Measurements from ENCODE around the gene SLC22A17. TPM values are rescaled to one million over a fixed set of nuclear protein-coding genes. Genes with fewer than 3 reads are reported as not detected.

The SLC22A17 gene
- total RNA-seq, 4 donors from 2014 or later, result 22.7 to 36.4 (median 30.4) TPM

GRCh38 chr14:23379366-23380196 is 26.9 kb upstream of the SLC22A17 start:
- Histone ChIP-seq H3K27me3 (peaks cover 21% of the 10 kb centered on the region), H3K4me3 (no peak overlapping the region), H3K9me3 (no peaks in the 10 kb centered on the region), H3K4me1 (peaks cover 0 to 8% (median 3%) of the 10 kb centered on the region in 3 donors), H3K36me3 (no peaks in the 10 kb centered on the region), H3K27ac (no peak overlapping the region)
- ATAC-seq, result peak; percentile 58
- WGBS, 2 donors (ENCODE audit: low coverage in 1 of 2), result 37% methylated on average over 2 of the region's 12 CpGs; no CpG with 5 or more reads in 1 of the 2 donors
- TF ChIP-seq POLR2AphosphoS5 (IDR thresholded peaks at IDR 0.05) (peak; percentile 32), CTCF (IDR thresholded peaks at IDR 0.05) (peak in 3 of 4 experiments; percentile 89 to 98 (median 89)), POLR2A (IDR thresholded peaks at IDR 0.05) (no peak), EP300 (IDR thresholded peaks at IDR 0.05) (no peak)

GRCh38 chr14:23378612-23379220 is 26.0 kb upstream of the SLC22A17 start:
- TF ChIP-seq POLR2AphosphoS5 (IDR thresholded peaks at IDR 0.05) (no peak), CTCF (IDR thresholded peaks at IDR 0.05) (no peak), EP300 (IDR thresholded peaks at IDR 0.05) (no peak), POLR2A (IDR thresholded peaks at IDR 0.05) (no peak)
- no peaks in the 10 kb centered on the region for H3K9me3 ChIP-seq
- H3K27me3 ChIP-seq, result peaks cover 21% of the 10 kb centered on the region
- H3K36me3 ChIP-seq, result no peaks in the 10 kb centered on the region
- peaks cover 0 to 8% (median 3%) of the 10 kb centered on the region in 3 donors for H3K4me1 ChIP-seq
- no peak for ATAC-seq
- no peak overlapping the region for H3K4me3 ChIP-seq
- peak overlapping the region in 1 of 4 donors; percentile 68 for H3K27ac ChIP-seq
- WGBS, 2 donors (ENCODE audit: low coverage in 1 of 2), result 60 to 71% methylated on average over 2 to 4 of the region's 11 CpGs

GRCh38 chr14:23377573-23378563 is 25.2 kb upstream of the SLC22A17 start:
- Histone ChIP-seq H3K27ac (peak overlapping the region in 3 of 4 donors; percentile 19 to 68 (median 31)), H3K4me3 (peak overlapping the region in 1 of 2 donors; percentile 32), H3K9me3 (no peaks in the 10 kb centered on the region), H3K36me3 (no peaks in the 10 kb centered on the region), H3K27me3 (peaks cover 21% of the 10 kb centered on the region), H3K4me1 (peaks cover 0 to 8% (median 3%) of the 10 kb centered on the region in 3 donors)
- WGBS, 2 donors (ENCODE audit: low coverage in 1 of 2), result 94 to 96% methylated on average over 7 of the region's 14 CpGs
- TF ChIP-seq POLR2AphosphoS5 (IDR thresholded peaks at IDR 0.05), result no peak
- TF ChIP-seq POLR2A (IDR thresholded peaks at IDR 0.05), result no peak
- no peak for TF ChIP-seq CTCF (IDR thresholded peaks at IDR 0.05)
- TF ChIP-seq EP300 (IDR thresholded peaks at IDR 0.05), result no peak
- no peak for ATAC-seq

- no CpG with 5 or more reads among the region's 11 CpGs for WGBS, 2 donors (ENCODE audit: low coverage in 1 of 2)
- peaks cover 0 to 8% (median 3%) of the 10 kb centered on the region in 3 donors for H3K4me1 ChIP-seq
- H3K4me3 ChIP-seq, result peak overlapping the region in 1 of 2 donors; percentile 32
- H3K27ac ChIP-seq, result peak overlapping the region in 3 of 4 donors; percentile 19 to 68 (median 31)
- peaks cover 21% of the 10 kb centered on the region for H3K27me3 ChIP-seq
- TF ChIP-seq EP300 (IDR thresholded peaks at IDR 0.05) (no peak), POLR2A (IDR thresholded peaks at IDR 0.05) (no peak), CTCF (IDR thresholded peaks at IDR 0.05) (no peak), POLR2AphosphoS5 (IDR thresholded peaks at IDR 0.05) (no peak)
- H3K36me3 ChIP-seq, result no peaks in the 10 kb centered on the region
- ATAC-seq, result no peak
- H3K9me3 ChIP-seq, result no peaks in the 10 kb centered on the region
These were observed 24.5 kb upstream of the SLC22A17 start for GRCh38 chr14:23377198-23377550.

Data from gastroesophageal sphincter (tissue), 4 donors.